Transverse colon (tissue), 4 donors: ENCODE data around the gene HAUS3. TPM values are rescaled to one million over a fixed set of nuclear protein-coding genes. Genes with fewer than 3 reads are reported as not detected.

ENCODE experiments used
- DNase-seq: peaks from one replicate; pipeline ENCODE4 v3.0.0-alpha.2; 2019
- H3K27ac ChIP-seq, 4 donors: fragments of 200-600 bp; sonication (generic); 2 replicates each; pipeline ENCODE4 v1.5.1; 2016 to 2018; ENCODE audit warnings: inconsistent platforms in 4 of 4
- H3K27me3 ChIP-seq: fragments of 200-600 bp; sonication (generic); 2 replicates; pipeline ENCODE4 v1.5.1; 2017; ENCODE audit warnings: inconsistent platforms
- H3K36me3 ChIP-seq, 4 donors: fragments of 200-600 bp; sonication (generic); 2 replicates each; pipeline ENCODE4 v1.5.1; 2017 to 2019; ENCODE audit warnings: inconsistent platforms in 4 of 4
- H3K4me1 ChIP-seq, 4 donors: fragments of 200-600 bp; sonication (generic); 2 replicates each; pipeline ENCODE4 v1.5.1; 2017 to 2020; ENCODE audit warnings: inconsistent platforms in 4 of 4
- H3K4me3 ChIP-seq, 4 donors: fragments of 200-600 bp; sonication (generic); 1 replicate in 1 of 4; 2 replicates in 3 of 4; pipeline versions ENCODE4 v1.5.1 to v1.6.1; 2017 to 2019; ENCODE audit warnings: inconsistent platforms in 4 of 4
- H3K9me3 ChIP-seq, 2 donors: fragments of 200-600 bp; sonication (generic); 2 replicates each; pipeline ENCODE4 v1.5.1; 2017 to 2019; ENCODE audit warnings: inconsistent platforms in 2 of 2
- EP300 ChIP-seq: sonication (generic); formaldehyde crosslinking; IDR thresholded peaks from one replicate; pipeline ENCODE4 v1.6.1; 2017; ENCODE audit warnings: antibody characterized with exemption, low read depth
- POLR2A ChIP-seq: fragments of 450-650 bp; IDR thresholded peaks from one replicate; pipeline ENCODE4 v1.6.1; 2016; ENCODE audit warnings: antibody characterized with exemption, mild to moderate bottlenecking, moderate library complexity
- POLR2AphosphoS5 ChIP-seq, 3 donors: sonication (generic); formaldehyde crosslinking; IDR thresholded peaks; one replicate each; pipeline ENCODE4 v1.6.1; 2016; ENCODE audit warnings: antibody characterized with exemption in 3 of 3
- WGBS, 2 donors: methylation state at CpG; one replicate each; pipeline ENCODE4 v1.1.5; 2018; ENCODE audit warnings: low coverage in 1 of 2; 5-methylcytosine and 5-hydroxymethylcytosine counted together
- in situ Hi-C, 4 donors: fragments of 200-750 bp; cut with MboI; loops; one replicate each; pipeline versions ENCODE4 v1.15.0 to v1.15.1; 2017; ENCODE audit warnings: low sequenced_read_pairs in 3 of 4, low pct_ligation_motif_present in 1 of 4, low pct_unique_long_range_greater_than_20kb in 1 of 4
- intact Hi-C: fragments of 100-400 bp; cut with DNase I; formaldehyde crosslinking; loops from one replicate; pipeline ENCODE4 v1.15.1; 2023; ENCODE audit warnings: low total_unique reads
- total RNA-seq, 4 donors: library from RNA; depleted of rRNA; stranded (reverse); fragments of >200 nt; gene quantifications; one replicate each; pipeline ENCODE4 v1.1.0, GENCODE V29; 2016
- TF ChIP-seq, protein P1 (sequence below), 5 experiments: fragments of 200-600 bp in 3 of 5; fragments of 450-650 bp in 2 of 5; sonication (generic) in 3 of 5; IDR thresholded peaks; 1 replicate in 2 of 5; 2 replicates in 3 of 5; pipeline ENCODE4 v1.5.1; 2016 to 2017; ENCODE audit warnings: antibody characterized with exemption in 5 of 5, inconsistent platforms in 3 of 5, mild to moderate bottlenecking in 2 of 5, moderate library complexity in 1 of 5

The HAUS3 gene
- total RNA-seq, 4 donors from 2014 or later, result 2.0 to 18.0 (median 11.3) TPM

- in situ Hi-C loops, result loop anchor here in 2 of 4 donors (25.0 kb wide), 2 partner anchors 165 to 215 kb away; partner anchors contain the start of genes CFAP99 (in 1 of the 2), RNF4 (in 1 of the 2) and ZFYVE28 (in 1 of the 2)
These were observed 5.5 kb upstream of the HAUS3 start for GRCh38 chr4:2247128-2248043.

DNA sequence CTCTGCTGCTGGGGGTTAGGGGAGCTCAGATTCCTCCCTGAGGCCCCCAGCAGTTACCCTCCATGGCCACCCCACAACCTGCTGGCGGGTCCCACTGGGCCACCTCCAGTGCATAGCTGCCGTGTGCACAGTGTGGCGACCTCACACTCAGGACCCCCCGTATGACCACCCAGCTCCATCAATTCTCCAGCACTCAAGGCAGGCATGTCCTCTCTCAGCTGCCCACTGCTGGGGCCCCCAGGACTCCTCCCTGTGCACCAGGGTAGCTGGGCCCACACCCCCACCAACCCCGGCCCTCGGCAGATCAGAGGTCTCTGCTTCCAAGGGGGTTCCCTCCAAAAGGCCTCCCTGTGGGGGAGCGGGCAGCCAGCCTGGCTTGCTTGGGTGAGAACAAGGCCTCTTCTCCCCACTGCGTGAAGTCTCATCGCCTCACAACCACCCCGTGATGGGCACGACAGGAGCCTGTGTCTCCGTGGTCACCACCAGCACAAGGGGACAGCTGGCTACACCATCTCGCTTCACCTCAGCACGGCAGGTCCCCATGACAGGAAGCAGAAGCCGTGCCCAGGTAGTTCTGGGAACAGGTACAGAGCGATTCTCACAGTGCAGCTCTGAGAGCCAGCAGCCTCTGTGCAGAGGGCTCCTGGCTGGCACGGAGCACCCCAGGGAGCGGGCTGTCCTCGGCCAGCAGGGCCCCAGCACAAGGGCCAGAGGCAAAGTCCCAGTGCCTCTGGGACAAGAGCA is 4.6 kb upstream of the HAUS3 start:
- in situ Hi-C loops (loop anchor here in 2 of 4 donors (25.0 kb wide), 2 partner anchors 166 to 216 kb away; partner anchors contain the start of genes CFAP99 (in 1 of the 2), RNF4 (in 1 of the 2) and ZFYVE28 (in 1 of the 2)), intact Hi-C loops (no loop called here)
- Histone ChIP-seq H3K27me3 (no peaks in the 10 kb centered on the region), H3K27ac (no peak overlapping the region), H3K36me3 (peaks cover 0 to 14% (median 6%) of the 10 kb centered on the region in 4 donors), H3K4me1 (peaks cover 6 to 28% (median 23%) of the 10 kb centered on the region in 4 donors), H3K4me3 (no peak overlapping the region), H3K9me3 (no peaks in the 10 kb centered on the region)
- no peak for DNase-seq
- TF ChIP-seq EP300, result no peak
- TF ChIP-seq POLR2A, result no peak
- TF ChIP-seq, protein P1, sequence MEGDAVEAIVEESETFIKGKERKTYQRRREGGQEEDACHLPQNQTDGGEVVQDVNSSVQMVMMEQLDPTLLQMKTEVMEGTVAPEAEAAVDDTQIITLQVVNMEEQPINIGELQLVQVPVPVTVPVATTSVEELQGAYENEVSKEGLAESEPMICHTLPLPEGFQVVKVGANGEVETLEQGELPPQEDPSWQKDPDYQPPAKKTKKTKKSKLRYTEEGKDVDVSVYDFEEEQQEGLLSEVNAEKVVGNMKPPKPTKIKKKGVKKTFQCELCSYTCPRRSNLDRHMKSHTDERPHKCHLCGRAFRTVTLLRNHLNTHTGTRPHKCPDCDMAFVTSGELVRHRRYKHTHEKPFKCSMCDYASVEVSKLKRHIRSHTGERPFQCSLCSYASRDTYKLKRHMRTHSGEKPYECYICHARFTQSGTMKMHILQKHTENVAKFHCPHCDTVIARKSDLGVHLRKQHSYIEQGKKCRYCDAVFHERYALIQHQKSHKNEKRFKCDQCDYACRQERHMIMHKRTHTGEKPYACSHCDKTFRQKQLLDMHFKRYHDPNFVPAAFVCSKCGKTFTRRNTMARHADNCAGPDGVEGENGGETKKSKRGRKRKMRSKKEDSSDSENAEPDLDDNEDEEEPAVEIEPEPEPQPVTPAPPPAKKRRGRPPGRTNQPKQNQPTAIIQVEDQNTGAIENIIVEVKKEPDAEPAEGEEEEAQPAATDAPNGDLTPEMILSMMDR (IDR thresholded peaks at IDR 0.05), result no peak
- WGBS, 2 donors, result 83 to 100% methylated on average over 3 to 16 of the region's 19 CpGs

More at GRCh38 chr4:2247128-2248043, 5.5 kb upstream of the HAUS3 start:
- TF ChIP-seq POLR2A, result no peak
- no peak for TF ChIP-seq POLR2AphosphoS5 (IDR thresholded peaks at IDR 0.05)
- TF ChIP-seq EP300, result no peak
- TF ChIP-seq, protein P1 (IDR thresholded peaks at IDR 0.05), result no peak
- peaks cover 0 to 14% (median 6%) of the 10 kb centered on the region in 4 donors for H3K36me3 ChIP-seq
- H3K4me1 ChIP-seq, result peaks cover 6 to 26% (median 21%) of the 10 kb centered on the region in 4 donors
- no peaks in the 10 kb centered on the region for H3K27me3 ChIP-seq
- 93% methylated on average over 42 of the region's 42 CpGs; no CpG with 5 or more reads in 1 of the 2 donors for WGBS, 2 donors
- no peak overlapping the region for H3K27ac ChIP-seq
- H3K4me3 ChIP-seq, result no peak overlapping the region
- intact Hi-C loops, result no loop called here
- H3K9me3 ChIP-seq, result no peaks in the 10 kb centered on the region
- no peak for DNase-seq

DNA sequence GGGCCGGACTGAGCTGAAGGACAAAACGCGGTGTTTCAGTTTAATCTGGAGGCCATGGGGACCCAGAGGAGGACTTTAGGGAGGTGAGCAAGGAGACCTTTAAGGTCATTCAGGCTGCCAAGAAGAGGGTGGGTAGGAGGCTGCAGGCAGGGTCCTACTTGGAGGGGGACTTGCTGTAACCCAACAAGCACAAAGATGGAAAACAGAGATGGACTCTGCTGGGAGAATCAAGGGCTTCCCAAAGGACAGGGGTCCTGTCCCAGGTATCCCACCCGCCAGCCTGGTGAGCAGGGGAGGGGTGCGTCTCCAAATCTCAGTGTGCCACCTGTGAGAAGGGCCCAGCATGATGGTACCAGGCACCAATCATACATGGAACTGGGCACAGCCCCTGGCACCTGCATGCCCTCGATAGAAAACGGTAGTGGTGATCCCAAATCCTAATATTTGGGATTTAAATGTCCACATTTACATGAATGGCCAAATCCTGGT is 3.9 kb upstream of the HAUS3 start:
- Histone ChIP-seq H3K27ac (peak overlapping the region in 1 of 4 donors; percentile 26), H3K36me3 (peaks cover 0 to 14% (median 5%) of the 10 kb centered on the region in 4 donors), H3K4me3 (no peak overlapping the region), H3K4me1 (peaks cover 9 to 33% (median 28%) of the 10 kb centered on the region in 4 donors), H3K27me3 (no peaks in the 10 kb centered on the region), H3K9me3 (no peaks in the 10 kb centered on the region)
- WGBS, 2 donors, result 88% methylated on average over 7 of the region's 7 CpGs; no CpG with 5 or more reads in 1 of the 2 donors
- intact Hi-C loops, result no loop called here
- no peak for DNase-seq
- in situ Hi-C loops, result loop anchor here in 2 of 4 donors (25.0 kb wide), 2 partner anchors 166 to 216 kb away; partner anchors contain the start of genes CFAP99 (in 1 of the 2), RNF4 (in 1 of the 2) and ZFYVE28 (in 1 of the 2)
- TF ChIP-seq, protein P1 (IDR thresholded peaks at IDR 0.05), result no peak
- no peak for TF ChIP-seq POLR2AphosphoS5 (IDR thresholded peaks at IDR 0.05)
- TF ChIP-seq EP300, result no peak
- TF ChIP-seq POLR2A, result no peak
